HEK293T (cell line): ENCODE measurements around the gene GNA12.
A peak's percentile ranks its signal among the peaks of the same experiment; 100 is the strongest.
"Not testable (repeated sequence)": the region's sequence is repeated elsewhere in the genome, so short reads cannot be mapped to it uniquely, and the experiment has no call there.

Source experiments
- CTCF ChIA-PET: fragments of 350-600 bp; formaldehyde crosslinking; extraction: SDS; loops from one replicate; lab custom pipeline; 2021; ENCODE audit warnings: antibody characterized with exemption, inconsistent platforms; lab: Yijun Ruan, JAX
- POLR2A ChIA-PET: fragments of 350-600 bp; formaldehyde crosslinking; extraction: SDS; loops from one replicate; lab custom pipeline; 2020; ENCODE audit warnings: antibody characterized with exemption, inconsistent platforms; lab: Yijun Ruan, JAX
- DNase-seq: peaks from one replicate; pipeline ENCODE4 v3.0.0; 2012; ENCODE audit warnings: mixed read lengths; ENCODE audit errors: extremely low spot score
- ARNT ChIP-seq: fragments of 450-650 bp; IDR thresholded peaks from 2 replicates; pipeline ENCODE4 v1.6.1; 2017; ENCODE audit warnings: mild to moderate bottlenecking
- BHLHE40 ChIP-seq: fragments of 450-650 bp; IDR thresholded peaks from 2 replicates; pipeline ENCODE4 v1.6.1; 2016; ENCODE audit warnings: mild to moderate bottlenecking, moderate library complexity, borderline replicate concordance
- CTBP1 ChIP-seq: fragments of 450-650 bp; IDR thresholded peaks from 2 replicates; pipeline ENCODE4 v1.6.1; 2016; ENCODE audit warnings: borderline replicate concordance
- ELF4 ChIP-seq: fragments of 450-650 bp; IDR thresholded peaks from 2 replicates; pipeline ENCODE4 v1.6.1; 2017; ENCODE audit warnings: antibody characterized with exemption
- FOXA1 ChIP-seq: fragments of 450-650 bp; IDR thresholded peaks from 2 replicates; pipeline ENCODE4 v1.6.1; 2016; ENCODE audit warnings: mild to moderate bottlenecking
- FOXK2 ChIP-seq: fragments of 450-650 bp; IDR thresholded peaks from 2 replicates; pipeline ENCODE4 v1.6.1; 2016; ENCODE audit warnings: mild to moderate bottlenecking
- FOXM1 ChIP-seq: fragments of 450-650 bp; IDR thresholded peaks from 2 replicates; pipeline ENCODE4 v1.6.1; 2017; ENCODE audit warnings: mild to moderate bottlenecking, borderline replicate concordance
- HDGF ChIP-seq: fragments of 450-650 bp; IDR thresholded peaks from 2 replicates; pipeline ENCODE4 v1.6.1; 2017; ENCODE audit warnings: antibody characterized with exemption, borderline replicate concordance
- L3MBTL2 ChIP-seq: fragments of 450-650 bp; conservative IDR thresholded peaks from 2 replicates; pipeline ENCODE4 v1.6.1; 2016; ENCODE audit warnings: mild to moderate bottlenecking
- LEF1 ChIP-seq: fragments of 450-650 bp; IDR thresholded peaks from 2 replicates; pipeline ENCODE4 v1.6.1; 2017; ENCODE audit warnings: mild to moderate bottlenecking, borderline replicate concordance
- NFRKB ChIP-seq: fragments of 450-650 bp; IDR thresholded peaks from 2 replicates; pipeline ENCODE4 v1.6.1; 2016; ENCODE audit warnings: mild to moderate bottlenecking, moderate library complexity
- SP1 ChIP-seq: fragments of 450-650 bp; IDR thresholded peaks from 2 replicates; pipeline ENCODE4 v1.6.1; 2017
- SUZ12 ChIP-seq: fragments of 450-650 bp; IDR thresholded peaks from 2 replicates; pipeline ENCODE4 v1.6.1; 2016; ENCODE audit warnings: mild to moderate bottlenecking
- TARDBP ChIP-seq: fragments of 450-650 bp; IDR thresholded peaks from 2 replicates; pipeline ENCODE4 v1.6.1; 2016
- ZNF384 ChIP-seq: fragments of 450-650 bp; IDR thresholded peaks from 2 replicates; pipeline ENCODE4 v1.6.1; 2016
- TF ChIP-seq, protein P1 (sequence below): fragments of 450-650 bp; IDR thresholded peaks from 2 replicates; pipeline ENCODE4 v1.6.1; 2016

The GNA12 gene

DNA sequence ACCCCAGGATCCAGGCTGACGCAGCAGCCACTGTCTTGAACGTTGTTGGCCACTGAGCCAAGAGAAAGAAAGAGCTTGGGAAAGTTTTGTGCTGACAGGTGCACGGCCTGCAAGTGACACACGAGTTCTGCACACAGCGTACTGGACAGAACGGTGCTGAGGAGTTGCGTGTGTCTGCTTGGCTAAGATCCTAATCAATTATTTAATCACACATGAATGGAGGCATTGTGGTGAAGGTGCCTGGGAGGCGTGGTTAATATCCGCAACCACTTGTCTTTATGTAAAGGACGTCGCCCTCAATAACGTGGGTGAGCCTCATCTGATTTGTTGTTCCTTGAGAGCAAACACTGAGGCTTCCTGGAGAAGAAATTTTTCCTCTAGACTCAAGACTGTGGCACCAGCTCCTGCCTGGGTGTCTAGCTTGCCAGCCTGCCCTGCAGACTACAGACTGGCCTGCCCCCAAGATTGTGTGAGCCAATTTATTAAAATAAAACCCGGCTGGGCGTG lies 16.6 kb upstream of the GNA12 start:
- DNase-seq = no peak
- no peak for TF ChIP-seq HDGF
- no peak for TF ChIP-seq NFRKB
- TF ChIP-seq L3MBTL2 = no peak
- no peak for TF ChIP-seq ARNT
- TF ChIP-seq BHLHE40 = no peak
- no peak for TF ChIP-seq FOXK2
- no peak for TF ChIP-seq SP1
- no peak for TF ChIP-seq CTBP1
- TF ChIP-seq SUZ12 = no peak
- TF ChIP-seq FOXA1 = no peak
- no peak for TF ChIP-seq TARDBP
- TF ChIP-seq FOXM1 = no peak
- TF ChIP-seq ELF4 = no peak
- no peak for TF ChIP-seq ZNF384
- TF ChIP-seq, protein P1, sequence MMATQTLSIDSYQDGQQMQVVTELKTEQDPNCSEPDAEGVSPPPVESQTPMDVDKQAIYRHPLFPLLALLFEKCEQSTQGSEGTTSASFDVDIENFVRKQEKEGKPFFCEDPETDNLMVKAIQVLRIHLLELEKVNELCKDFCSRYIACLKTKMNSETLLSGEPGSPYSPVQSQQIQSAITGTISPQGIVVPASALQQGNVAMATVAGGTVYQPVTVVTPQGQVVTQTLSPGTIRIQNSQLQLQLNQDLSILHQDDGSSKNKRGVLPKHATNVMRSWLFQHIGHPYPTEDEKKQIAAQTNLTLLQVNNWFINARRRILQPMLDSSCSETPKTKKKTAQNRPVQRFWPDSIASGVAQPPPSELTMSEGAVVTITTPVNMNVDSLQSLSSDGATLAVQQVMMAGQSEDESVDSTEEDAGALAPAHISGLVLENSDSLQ = no peak
- TF ChIP-seq LEF1 = no peak
- CTCF ChIA-PET = no interaction called here
- POLR2A ChIA-PET = no interaction called here

DNA sequence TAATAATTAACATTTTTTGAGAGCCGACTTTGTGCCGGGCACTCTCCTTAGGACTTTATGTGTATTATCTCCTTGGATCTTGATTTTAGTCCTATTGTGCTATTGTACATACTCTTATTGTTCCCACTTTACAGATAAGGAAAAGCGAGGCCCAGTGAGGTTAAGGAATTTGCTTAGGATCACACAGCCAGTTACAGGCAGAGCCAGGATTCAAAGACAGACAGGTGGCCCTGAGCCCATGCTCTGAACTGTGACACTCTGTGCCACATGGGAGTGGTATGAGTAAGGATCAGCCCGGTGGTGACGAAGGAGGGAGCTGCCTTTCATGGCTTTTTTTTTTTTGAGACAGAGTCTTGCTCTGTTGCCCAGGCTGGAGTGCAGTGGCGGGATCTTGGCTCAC lies 15.8 kb upstream of the GNA12 start:
- CTCF ChIA-PET = no interaction called here

DNA sequence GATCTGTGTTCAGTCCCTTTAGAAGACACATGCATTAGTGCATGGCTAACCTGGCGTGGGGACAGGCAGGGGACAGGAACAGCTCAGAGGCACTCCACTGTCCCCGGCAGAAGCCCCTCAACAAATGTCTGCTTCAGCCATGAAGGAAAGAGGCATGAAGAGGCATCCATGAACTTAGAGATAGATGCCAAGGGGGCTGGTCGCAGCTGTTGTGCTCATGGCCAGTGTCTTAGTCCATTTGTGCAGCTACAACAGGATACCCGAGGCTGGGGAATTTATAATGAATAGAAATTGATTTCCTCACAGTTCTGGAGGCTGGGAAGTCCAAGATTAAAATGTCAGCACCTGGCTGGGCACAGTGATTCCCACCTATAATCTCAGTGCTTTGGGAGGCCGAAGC lies 14.5 kb upstream of the GNA12 start:
- ChIA-PET CTCF (no interaction called here), POLR2A (no interaction called here)
- no peak for DNase-seq
- no peak for TF ChIP-seq ELF4
- no peak for TF ChIP-seq BHLHE40
- no peak for TF ChIP-seq HDGF
- no peak for TF ChIP-seq SP1
- TF ChIP-seq FOXM1 = no peak
- no peak for TF ChIP-seq L3MBTL2
- TF ChIP-seq ARNT = no peak
- TF ChIP-seq CTBP1 = no peak
- TF ChIP-seq, protein P1 = no peak
- no peak for TF ChIP-seq LEF1
- no peak for TF ChIP-seq SUZ12
- no peak for TF ChIP-seq FOXK2
- TF ChIP-seq FOXA1 = no peak
- no peak for TF ChIP-seq TARDBP
- TF ChIP-seq ZNF384 = no peak
- TF ChIP-seq NFRKB = no peak

More for the DNA sequence above, 15.8 kb upstream of the GNA12 start:
- POLR2A ChIA-PET = no interaction called here
- TF ChIP-seq ARNT (no peak), TARDBP (no peak)
- no peak for DNase-seq

DNA sequence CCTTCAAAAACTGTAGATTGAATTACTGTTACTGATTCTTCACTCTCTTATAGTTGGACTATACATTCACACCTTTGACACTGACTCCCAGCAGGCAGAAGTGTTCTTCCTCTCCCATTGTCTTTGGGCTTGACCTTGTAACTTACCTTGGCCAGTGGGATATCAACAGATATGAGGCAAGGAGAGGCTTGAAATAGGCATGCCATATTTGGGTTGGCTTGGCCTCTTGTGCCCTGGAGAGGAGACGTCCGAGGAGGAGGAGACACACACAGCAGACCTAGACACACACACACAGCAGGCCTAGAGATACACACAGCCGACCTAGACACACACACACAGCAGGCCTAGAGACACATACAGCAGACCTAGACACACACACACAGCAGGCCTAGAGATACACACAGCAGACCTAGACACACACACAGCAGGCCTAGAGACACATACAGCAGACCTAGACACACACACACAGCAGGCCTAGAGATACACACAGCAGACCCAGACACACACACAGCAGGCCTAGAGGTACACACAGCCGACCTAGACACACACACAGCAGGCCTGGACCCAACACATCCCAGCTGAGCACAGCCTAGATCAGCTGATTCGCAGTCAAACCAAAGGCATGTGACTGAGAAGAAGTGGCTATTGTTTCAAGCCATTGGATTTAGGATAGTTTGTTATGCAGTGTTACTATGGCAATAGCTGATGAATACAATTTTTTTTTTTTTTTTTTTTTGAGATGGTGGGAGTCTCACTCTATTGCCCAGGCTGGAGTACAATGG lies 12.5 kb upstream of the GNA12 start:
- ChIA-PET CTCF (interaction anchor here (0.6 kb wide), 1 partner anchor 174 kb away, joined by 3 read pairs; no protein-coding TSS in a partner anchor), POLR2A (no interaction called here)
- DNase-seq = no peak
- TF ChIP-seq ZNF384 (0 out of 2 replicates have a peak, but pooled peaks have one; percentile 37), HDGF (no peak)

DNA sequence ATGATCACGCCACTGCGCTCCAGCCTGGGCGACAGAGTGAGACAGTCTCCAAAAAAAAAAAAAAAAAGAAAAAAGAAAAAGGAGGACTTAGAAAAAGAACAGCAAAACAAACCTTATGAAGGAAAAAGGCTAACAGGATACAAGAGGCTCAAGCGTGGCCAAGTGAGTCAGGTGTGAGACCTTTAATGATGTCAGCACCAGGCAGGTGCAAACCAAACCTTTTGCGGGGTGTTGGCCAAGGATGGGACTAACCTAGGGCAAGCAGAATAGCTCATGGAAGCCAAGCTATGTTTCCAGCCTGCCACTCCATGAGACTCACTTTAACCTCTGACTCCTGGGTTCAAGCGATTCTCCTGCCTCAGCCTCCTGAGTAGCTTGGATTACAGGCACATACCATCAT lies 11.3 kb upstream of the GNA12 start:
- no peak for DNase-seq
- ChIA-PET POLR2A (no interaction called here), CTCF (no interaction called here)
- TF ChIP-seq ZNF384 = no peak
- TF ChIP-seq HDGF = no peak
- TF ChIP-seq ELF4 = no peak
- TF ChIP-seq L3MBTL2 = no peak
- TF ChIP-seq FOXK2 = no peak
- TF ChIP-seq NFRKB = no peak
- TF ChIP-seq SUZ12 = no peak
- no peak for TF ChIP-seq FOXM1
- TF ChIP-seq ARNT = no peak
- no peak for TF ChIP-seq SP1
- TF ChIP-seq CTBP1 = no peak
- no peak for TF ChIP-seq BHLHE40
- TF ChIP-seq FOXA1 = no peak
- no peak for TF ChIP-seq LEF1

DNA sequence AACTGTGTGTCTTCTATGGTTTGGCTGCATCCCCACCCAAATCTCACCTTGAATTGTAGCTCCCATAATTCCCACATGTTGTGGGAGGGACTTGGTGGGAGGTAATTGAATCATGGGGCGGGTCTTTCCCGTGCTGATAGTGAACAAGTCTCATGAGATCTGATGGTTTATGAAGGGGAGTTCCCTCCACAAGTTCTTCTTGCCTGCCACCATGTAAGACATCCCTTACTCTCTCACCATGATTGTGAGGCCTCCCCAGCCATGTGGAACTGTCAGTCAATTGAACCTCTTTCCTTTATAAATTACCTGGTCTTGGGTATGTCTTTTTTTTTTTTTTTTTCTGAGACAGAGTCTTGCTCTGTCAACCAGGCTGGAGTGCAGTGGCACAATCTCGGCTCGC lies 9.4 kb upstream of the GNA12 start:
- CTCF ChIA-PET, DNase-seq, POLR2A ChIA-PET: not testable (repeated sequence)

DNA sequence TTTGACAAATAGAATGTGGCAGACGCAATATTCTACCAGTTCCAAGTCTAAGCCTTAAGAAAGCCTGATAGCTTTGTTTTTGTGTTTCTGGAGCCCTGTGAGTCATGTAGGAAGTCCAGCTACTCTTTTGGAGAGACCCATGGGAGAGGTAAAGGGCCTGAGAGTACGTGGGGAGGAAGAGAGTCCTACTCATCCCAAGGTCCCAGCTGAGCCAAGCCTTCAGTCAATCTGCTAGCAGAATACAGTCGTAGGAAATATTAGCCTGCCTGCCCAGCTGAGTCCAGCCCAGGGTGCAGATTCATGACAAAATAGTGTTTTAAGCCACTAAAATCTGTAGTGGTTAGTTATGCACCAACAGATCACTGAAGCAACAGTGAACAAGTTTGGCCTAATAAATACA lies 9.0 kb upstream of the GNA12 start:
- no peak for DNase-seq
- CTCF ChIA-PET = no interaction called here
- POLR2A ChIA-PET = no interaction called here
- TF ChIP-seq ELF4 = no peak
- TF ChIP-seq L3MBTL2 = no peak
- no peak for TF ChIP-seq NFRKB
- TF ChIP-seq HDGF = no peak
- TF ChIP-seq, protein P1 = no peak
- TF ChIP-seq CTBP1 = no peak
